ENCODE measurements around the gene USP10. TPM values are rescaled to one million over a fixed set of nuclear protein-coding genes. Genes with fewer than 3 reads are reported as not detected.

The USP10 gene
- total RNA-seq, 1 experiment from 2014 or later, result 50.4 TPM

DNA sequence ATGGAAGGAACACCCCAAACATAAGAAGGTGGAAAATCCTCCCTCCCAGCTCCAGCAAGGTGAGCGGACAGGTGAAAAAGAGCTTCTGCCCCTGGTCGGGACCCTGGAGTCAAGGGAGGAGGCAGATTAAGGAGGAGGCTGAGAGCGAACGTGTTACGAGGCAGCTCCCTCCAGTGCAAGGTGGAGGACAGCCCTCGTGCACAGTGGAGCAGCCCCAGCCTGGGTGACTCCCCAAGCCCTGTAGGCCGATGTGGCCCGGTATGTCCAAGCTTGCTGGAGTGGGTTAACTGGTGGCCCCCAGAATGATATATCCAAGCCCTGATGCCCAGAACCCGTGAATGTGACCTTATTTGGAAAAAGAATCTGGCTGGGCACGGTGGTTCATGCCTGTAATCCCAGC lies 104.5 kb downstream of the USP10 start:
- Histone ChIP-seq H3K27ac (ENCODE audit: low read length) (no peak overlapping the region), H3K4me2 (ENCODE audit: low read length) (no peak overlapping the region), H3K9ac (ENCODE audit: low read length) (no peak overlapping the region), H3K36me3 (ENCODE audit: low read depth, low read length) (no peaks in the 10 kb centered on the region), H2AFZ (ENCODE audit: low read length) (no peak overlapping the region), H4K20me1 (ENCODE audit: low read length) (no peaks in the 10 kb centered on the region), H3F3A (ENCODE audit: low read length, unreplicated experiment) (no peaks in the 10 kb centered on the region), H3K27me3 (ENCODE audit: low read length) (no peaks in the 10 kb centered on the region), H3K4me1 (ENCODE audit: insufficient read depth, low read length) (peaks cover 13% of the 10 kb centered on the region), H3K9me3 (ENCODE audit: low read length) (no peaks in the 10 kb centered on the region), H3K9me2 (replicated peaks; ENCODE audit: low read length) (no peaks in the 10 kb centered on the region), H3K79me2 (ENCODE audit: low read length) (no peaks in the 10 kb centered on the region), H3K4me3 (ENCODE audit: low read length) (no peak overlapping the region)
- no TSS peak for BruUV-seq (replicated peaks)
- ChIA-PET POLR2A (ENCODE audit: unreplicated experiment) (no interaction called here), CTCF (no interaction called here)
- DNase-seq (no peak), ATAC-seq (no peak)
- intact Hi-C loops (cut with micrococcal nuclease), result no loop called here
- TF ChIP-seq, protein P1, sequence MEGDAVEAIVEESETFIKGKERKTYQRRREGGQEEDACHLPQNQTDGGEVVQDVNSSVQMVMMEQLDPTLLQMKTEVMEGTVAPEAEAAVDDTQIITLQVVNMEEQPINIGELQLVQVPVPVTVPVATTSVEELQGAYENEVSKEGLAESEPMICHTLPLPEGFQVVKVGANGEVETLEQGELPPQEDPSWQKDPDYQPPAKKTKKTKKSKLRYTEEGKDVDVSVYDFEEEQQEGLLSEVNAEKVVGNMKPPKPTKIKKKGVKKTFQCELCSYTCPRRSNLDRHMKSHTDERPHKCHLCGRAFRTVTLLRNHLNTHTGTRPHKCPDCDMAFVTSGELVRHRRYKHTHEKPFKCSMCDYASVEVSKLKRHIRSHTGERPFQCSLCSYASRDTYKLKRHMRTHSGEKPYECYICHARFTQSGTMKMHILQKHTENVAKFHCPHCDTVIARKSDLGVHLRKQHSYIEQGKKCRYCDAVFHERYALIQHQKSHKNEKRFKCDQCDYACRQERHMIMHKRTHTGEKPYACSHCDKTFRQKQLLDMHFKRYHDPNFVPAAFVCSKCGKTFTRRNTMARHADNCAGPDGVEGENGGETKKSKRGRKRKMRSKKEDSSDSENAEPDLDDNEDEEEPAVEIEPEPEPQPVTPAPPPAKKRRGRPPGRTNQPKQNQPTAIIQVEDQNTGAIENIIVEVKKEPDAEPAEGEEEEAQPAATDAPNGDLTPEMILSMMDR (conservative IDR thresholded peaks at IDR 0.05; ENCODE audit: low read depth, low read length), result no peak
- TF ChIP-seq EZH2phosphoT487 (IDR thresholded peaks at IDR 0.05; ENCODE audit: borderline replicate concordance, low read length), result no peak
- TF ChIP-seq EZH2 (IDR thresholded peaks at IDR 0.05; ENCODE audit: low read length, unreplicated experiment), result no peak

DNA sequence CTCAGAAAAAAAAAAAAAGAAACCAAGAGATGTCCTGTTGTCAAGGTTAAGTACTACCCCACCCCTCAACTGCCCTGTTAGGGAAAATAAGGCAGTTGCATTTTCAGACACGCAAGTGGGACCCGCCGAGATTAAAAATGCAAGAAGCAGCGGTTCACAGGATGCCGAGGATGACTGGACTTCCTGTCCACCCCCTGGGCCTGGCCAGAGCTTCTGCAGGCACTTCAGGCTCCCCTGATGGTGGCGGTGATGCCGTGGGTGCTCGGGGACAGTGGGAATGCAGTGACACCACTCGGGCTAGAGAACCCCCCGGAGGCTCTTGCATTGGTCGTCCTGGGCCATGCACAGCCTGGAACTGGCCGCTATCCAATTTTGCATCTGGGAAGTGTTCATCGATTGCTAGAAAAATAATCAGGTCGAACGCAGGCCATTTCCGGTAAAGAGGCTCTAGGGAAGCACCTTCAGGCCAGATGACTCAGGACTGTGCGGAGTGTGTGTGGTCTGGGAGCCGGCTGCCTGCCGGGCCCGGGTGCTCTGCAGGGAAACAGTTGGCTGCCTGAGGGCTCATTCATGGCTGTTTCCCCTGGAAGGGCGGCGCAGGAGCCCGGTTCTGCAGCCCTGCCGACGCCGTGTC lies 106.6 kb downstream of the USP10 start:
- H3K27ac ChIP-seq (ENCODE audit: low read length), result peak overlapping the region; percentile 67
- H3K4me2 ChIP-seq (ENCODE audit: low read length), result peak overlapping the region; percentile 80
- H4K20me1 ChIP-seq (ENCODE audit: low read length), result no peaks in the 10 kb centered on the region
- no peaks in the 10 kb centered on the region for H3K36me3 ChIP-seq (ENCODE audit: low read depth, low read length)
- ATAC-seq (peak; percentile 97), DNase-seq (peak; percentile 83)
- TF ChIP-seq, protein P1 (conservative IDR thresholded peaks at IDR 0.05; ENCODE audit: low read depth, low read length), result no peak
- TF ChIP-seq EZH2 (IDR thresholded peaks at IDR 0.05; ENCODE audit: low read length, unreplicated experiment), result no peak
- no peak for TF ChIP-seq EZH2phosphoT487 (IDR thresholded peaks at IDR 0.05; ENCODE audit: borderline replicate concordance, low read length)
- no peaks in the 10 kb centered on the region for H3K27me3 ChIP-seq (ENCODE audit: low read length)
- H3K79me2 ChIP-seq (ENCODE audit: low read length), result no peaks in the 10 kb centered on the region
- H3F3A ChIP-seq (ENCODE audit: low read length, unreplicated experiment), result no peaks in the 10 kb centered on the region
- H3K9ac ChIP-seq (ENCODE audit: low read length), result 0 out of 2 replicates have a peak overlapping the region, but pooled peaks have one; percentile 2
- POLR2A ChIA-PET (ENCODE audit: unreplicated experiment), result interaction anchor here (0.7 kb wide), 1 partner anchor 53 kb away, joined by 3 read pairs; no protein-coding TSS in a partner anchor
- H2AFZ ChIP-seq (ENCODE audit: low read length), result peak overlapping the region; percentile 63
- CTCF ChIA-PET, result no interaction called here
- peaks cover 13% of the 10 kb centered on the region for H3K4me1 ChIP-seq (ENCODE audit: insufficient read depth, low read length)
- no peaks in the 10 kb centered on the region for H3K9me2 ChIP-seq (replicated peaks; ENCODE audit: low read length)
- intact Hi-C loops (cut with micrococcal nuclease), result no loop called here
- no TSS peak for BruUV-seq (replicated peaks)
- H3K9me3 ChIP-seq (ENCODE audit: low read length), result no peaks in the 10 kb centered on the region
- H3K4me3 ChIP-seq (ENCODE audit: low read length), result peak overlapping the region; percentile 54

DNA sequence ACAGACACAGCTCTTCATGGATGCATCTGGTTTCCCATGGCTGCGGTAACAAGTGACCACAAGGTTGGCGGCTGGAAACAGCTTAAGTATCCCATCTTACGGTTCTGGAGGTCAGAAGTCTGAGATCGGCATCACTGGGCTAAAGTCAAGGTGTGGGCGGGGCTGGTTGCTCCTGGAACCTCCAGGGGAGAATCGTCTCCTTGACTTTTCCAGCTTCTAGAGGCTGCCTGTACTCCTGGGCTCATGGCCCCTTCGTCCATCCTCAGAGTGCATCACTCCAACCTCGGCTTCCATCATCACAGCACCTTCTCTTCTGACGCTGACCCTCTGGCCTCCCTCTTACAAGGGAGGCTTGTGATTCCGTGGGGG lies 107.1 kb downstream of the USP10 start:
- Histone ChIP-seq H3K9me2 (replicated peaks; ENCODE audit: low read length) (no peaks in the 10 kb centered on the region), H3K4me3 (ENCODE audit: low read length) (peak overlapping the region; percentile 54), H3K9ac (ENCODE audit: low read length) (no peak overlapping the region), H3K4me1 (ENCODE audit: insufficient read depth, low read length) (peaks cover 13% of the 10 kb centered on the region), H3K27ac (ENCODE audit: low read length) (peak overlapping the region; percentile 67), H3F3A (ENCODE audit: low read length, unreplicated experiment) (no peaks in the 10 kb centered on the region), H3K79me2 (ENCODE audit: low read length) (no peaks in the 10 kb centered on the region), H3K27me3 (ENCODE audit: low read length) (no peaks in the 10 kb centered on the region), H2AFZ (ENCODE audit: low read length) (peak overlapping the region; percentile 63), H3K4me2 (ENCODE audit: low read length) (peak overlapping the region; percentile 80), H3K36me3 (ENCODE audit: low read depth, low read length) (no peaks in the 10 kb centered on the region), H3K9me3 (ENCODE audit: low read length) (no peaks in the 10 kb centered on the region), H4K20me1 (ENCODE audit: low read length) (no peaks in the 10 kb centered on the region)
- intact Hi-C loops (cut with micrococcal nuclease), result no loop called here
- no peak for DNase-seq
- CTCF ChIA-PET, result no interaction called here
- BruUV-seq (replicated peaks), result no TSS peak
- TF ChIP-seq EZH2phosphoT487 (IDR thresholded peaks at IDR 0.05; ENCODE audit: borderline replicate concordance, low read length), result no peak
- TF ChIP-seq, protein P1 (conservative IDR thresholded peaks at IDR 0.05; ENCODE audit: low read depth, low read length), result no peak
- no peak for TF ChIP-seq EZH2 (IDR thresholded peaks at IDR 0.05; ENCODE audit: low read length, unreplicated experiment)
- POLR2A ChIA-PET (ENCODE audit: unreplicated experiment), result interaction anchor here (0.7 kb wide), 1 partner anchor 53 kb away, joined by 3 read pairs; no protein-coding TSS in a partner anchor
- ATAC-seq, result no peak; the same call in 1 of the 2 replicates

All from PC-3 (cell line).